Measurements from ENCODE around the gene TOX4.

TOX4 gene

GRCh38 chr14:21501568-21501967 is 24.6 kb downstream of the TOX4 start:
- no peak for DNase-seq (ENCODE audit: low read depth, low spot score)

DNA sequence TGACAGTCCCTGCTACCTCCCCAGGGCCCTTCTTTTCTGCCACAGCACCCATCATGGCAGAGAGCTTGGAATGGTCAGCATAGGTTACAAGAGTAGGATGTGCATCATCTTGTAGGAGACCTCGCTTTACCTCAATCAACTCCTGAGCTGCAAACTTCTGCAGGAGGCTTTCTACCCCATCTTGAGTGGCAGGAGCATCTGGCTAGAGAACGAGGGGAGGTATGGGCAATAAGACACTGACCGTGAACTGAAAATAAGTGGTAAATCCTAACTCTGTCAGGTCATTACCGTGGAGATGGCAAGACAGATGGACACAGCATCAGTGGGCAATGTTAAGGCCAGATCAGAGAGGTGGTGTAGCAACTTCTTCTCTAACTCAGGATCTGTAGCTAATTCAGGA is 26.4 kb downstream of the TOX4 start:
- no peak for DNase-seq (ENCODE audit: low read depth, low spot score)

- no peak for DNase-seq (ENCODE audit: low read depth, low spot score)
Measured at GRCh38 chr14:21505012-21505553, 28.1 kb downstream of the TOX4 start.

DNA sequence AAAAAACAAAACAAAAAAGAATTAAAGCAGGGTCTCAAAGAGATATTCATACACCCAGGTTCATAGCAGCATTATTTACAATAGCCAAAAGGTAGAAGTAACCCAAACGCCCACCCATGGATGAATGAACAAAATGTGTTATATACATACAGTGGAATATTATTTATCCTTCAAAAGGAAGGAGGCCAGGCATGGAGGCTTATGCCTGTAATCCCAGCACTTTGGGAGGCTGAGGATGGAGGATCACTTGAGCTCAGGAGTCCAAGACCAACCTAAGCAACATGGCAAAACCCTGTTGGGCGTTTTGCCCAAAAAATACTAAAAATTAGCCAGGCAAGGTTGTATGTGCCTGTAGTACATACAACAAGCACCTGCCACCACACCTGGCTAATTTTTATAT is 29.6 kb downstream of the TOX4 start:
- no peak for DNase-seq (ENCODE audit: low read depth, low spot score)

GRCh38 chr14:21509432-21510143 is 32.6 kb downstream of the TOX4 start:
- no peak for DNase-seq (ENCODE audit: low read depth, low spot score)

DNA sequence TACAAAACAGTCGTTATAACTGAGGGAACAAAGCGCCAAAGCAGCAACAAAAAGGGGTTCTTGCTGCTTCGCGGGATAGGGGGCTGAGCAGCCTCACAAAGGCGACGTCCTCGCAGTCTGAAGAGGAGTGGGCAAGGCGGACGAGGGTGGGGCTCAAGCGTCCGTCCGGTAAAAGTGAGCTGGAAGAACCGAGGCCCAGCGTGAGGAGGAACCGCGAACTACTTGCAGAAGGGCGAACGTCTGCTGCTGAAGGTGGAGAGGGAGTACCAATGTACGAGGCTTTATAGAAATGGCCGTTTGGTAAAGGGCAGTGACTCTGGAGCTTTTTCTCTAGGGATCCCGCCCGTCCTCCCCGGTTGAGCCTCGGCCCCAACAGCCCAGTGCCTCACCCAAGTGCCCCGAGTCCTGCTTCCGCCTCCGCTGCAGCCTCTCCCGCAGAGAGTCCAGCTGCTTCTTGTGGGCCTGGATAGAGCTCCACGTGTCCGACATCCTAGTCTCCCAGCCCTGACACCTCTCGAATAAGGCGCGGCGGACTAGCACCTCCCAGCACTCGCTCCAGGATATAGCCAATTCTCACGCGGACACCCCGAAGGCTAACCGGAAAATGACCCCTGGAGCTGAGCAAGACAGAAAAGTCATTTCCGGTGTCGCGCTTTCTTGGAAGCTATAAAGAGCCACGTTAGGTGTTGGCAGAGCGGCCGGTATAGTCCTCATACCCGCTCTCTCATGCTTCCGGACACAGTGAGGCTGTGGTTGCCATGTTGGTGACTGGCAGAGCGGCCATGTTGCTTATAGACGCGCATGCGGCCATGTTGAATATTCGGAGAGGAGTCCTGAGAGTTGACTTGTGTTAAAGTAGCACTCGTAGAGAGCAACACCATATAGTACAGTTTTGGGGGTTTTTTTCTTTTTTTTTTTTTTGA is 34.0 kb downstream of the TOX4 start, which contains the start of gene METTL3:
Gene METTL3, minus strand, starts transcription at position 606 of the 923 bp plus-strand sequence. Its CDS starts 117 bp downstream, at position 489.
- DNase-seq (ENCODE audit: low read depth, low spot score), result peak; percentile 97

DNA sequence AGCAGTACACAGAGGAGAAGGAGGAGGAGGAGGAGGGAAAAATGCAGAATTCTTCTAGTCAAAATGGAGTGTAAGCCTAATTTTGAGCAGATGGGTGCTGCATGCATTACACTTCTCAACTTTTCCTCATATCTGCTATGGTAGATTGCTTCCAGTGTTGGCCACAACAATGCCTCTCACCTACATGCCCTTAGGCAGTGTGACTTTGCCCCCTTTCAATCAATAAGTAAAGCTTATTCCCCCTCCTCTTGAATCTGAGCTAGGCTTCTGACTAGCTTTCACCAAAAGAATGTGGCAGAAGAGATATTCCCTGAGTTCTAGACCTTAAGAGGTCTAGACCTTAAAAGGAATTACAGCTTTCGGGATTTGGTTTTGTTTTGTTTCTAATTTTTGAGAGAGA is 37.3 kb downstream of the TOX4 start:
- DNase-seq (ENCODE audit: low read depth, low spot score), result no peak

GRCh38 chr14:21518725-21519124 is 41.7 kb downstream of the TOX4 start:
- DNase-seq (ENCODE audit: low read depth, low spot score), result no peak

GRCh38 chr14:21520767-21521166 is 43.8 kb downstream of the TOX4 start:
- DNase-seq (ENCODE audit: low read depth, low spot score), result no peak

- no peak for DNase-seq (ENCODE audit: low read depth, low spot score)
Measured at GRCh38 chr14:21521501-21521900, 44.5 kb downstream of the TOX4 start.

DNA sequence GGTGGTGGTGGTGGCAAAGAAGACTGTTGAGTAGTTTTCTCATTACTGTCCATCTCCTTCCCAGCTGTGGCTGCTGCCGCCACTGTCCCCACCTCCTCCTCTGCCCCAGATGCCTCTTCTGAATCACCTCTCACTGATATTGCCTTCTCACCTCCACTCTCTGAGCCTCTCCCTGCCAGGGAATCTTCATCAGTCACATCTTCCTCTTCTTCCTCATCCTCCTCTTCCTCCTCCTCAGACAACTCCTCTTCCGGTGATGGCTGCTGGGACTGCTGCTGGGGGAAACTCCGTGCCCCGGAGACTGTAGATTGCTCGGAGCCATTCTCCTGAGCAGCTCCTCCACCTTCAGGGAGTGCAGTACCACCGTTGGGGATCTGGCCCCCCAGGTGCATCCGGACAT is 46.2 kb downstream of the TOX4 start:
- no peak for DNase-seq (ENCODE audit: low read depth, low spot score)

DNA sequence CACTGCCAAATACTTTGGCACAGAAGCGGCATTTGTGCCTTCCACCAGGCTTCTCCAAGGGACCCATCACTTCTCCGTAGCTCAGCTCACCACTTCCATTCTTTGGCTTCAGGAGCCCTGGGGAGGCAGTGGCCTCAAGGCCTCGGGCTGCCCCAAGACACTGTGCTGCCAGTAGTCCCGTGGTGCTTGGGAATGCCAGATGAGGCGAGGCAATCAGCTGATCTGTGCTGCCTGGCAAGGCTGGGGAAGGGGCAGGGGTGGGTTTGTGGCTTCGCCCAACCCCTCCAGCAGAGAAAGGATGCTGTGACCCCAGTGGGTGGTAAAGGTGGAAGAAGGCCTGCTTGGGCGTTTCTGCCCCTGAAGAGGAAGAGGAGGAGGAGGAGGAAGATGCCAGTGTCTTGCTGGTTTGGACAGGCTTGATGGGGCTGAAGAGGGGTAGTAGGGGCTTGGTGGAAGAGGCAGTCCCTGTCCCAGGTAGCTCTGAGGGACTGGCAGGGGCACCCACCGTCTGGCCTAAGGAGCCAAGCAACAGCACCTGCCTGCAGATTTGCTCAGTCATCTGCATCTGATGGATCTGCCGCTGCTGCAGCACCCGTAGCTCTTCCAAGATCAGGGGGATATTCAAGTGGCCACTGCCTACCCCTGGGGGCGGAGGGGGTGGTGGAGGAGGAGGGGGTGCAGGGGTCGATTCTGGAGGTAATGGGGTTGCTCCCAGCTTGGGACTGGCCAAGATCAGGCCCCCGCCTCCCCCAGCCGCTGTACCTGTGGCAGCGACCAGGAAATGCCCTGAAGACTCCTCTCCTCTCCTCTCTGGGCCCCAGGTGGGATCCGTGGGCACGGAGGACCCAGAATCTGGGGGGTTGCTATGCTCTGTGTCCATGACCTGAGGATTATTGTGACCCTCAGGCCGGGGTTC is 47.8 kb downstream of the TOX4 start:
- DNase-seq (ENCODE audit: low read depth, low spot score), result no peak

DNA sequence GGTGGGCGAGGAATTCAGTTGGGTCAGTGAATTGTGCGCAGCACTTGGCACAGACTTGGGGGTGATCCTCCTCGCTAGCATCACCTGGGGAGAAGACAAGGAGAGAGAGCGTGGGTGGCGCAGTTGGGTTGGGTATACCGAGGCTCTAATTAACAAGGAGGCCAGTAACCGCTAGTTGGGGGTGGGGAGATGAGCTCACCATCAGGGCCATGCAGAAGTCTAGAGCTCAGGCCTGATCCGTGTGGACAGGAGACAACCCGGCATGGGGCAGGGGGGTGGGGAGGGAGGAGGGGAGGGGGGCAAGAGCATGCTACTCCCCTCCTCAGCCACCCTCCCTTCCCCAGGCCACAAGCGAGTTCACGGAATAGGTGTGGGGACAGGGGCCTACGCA is 48.6 kb downstream of the TOX4 start:
- no peak for DNase-seq (ENCODE audit: low read depth, low spot score)

- peak; percentile 28 for DNase-seq (ENCODE audit: low read depth, low spot score)
Measured at GRCh38 chr14:21525962-21526671, 49.1 kb downstream of the TOX4 start, which contains the start of gene SALL2. Gene SALL2, minus strand, starts transcription at chr14:21526346. Its CDS starts 219 bp downstream, at chr14:21526127.

DNA sequence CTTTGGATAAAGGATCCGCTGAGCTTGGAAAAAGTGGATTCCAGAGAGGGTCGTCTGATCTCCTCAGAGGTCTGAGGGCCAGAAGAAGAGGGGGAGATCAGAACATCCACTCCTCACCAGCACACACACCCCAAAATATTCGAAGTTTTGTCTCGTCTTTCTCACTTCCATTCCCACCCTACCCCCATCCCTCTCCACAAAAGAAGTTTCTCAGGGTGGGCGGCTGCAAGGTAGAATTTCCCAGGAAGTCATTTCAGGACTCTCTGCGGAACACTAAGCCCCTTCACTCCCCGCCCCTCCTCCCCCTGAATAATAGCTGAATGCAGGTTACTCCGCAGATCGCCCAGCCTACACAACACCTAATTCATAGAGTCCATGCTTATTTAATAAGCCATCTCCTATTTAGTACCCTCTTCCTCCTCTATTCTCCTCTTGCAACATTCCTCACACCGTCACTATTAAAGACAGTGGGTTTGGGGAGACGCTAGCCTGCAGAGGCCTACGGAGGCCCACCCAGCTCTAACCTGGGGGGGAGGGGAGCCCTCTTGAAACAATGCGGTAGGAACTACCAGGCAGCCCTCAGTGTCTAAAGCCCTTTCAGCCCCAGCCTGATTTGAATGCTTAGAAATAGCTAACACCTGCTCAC is 49.8 kb downstream of the TOX4 start:
- DNase-seq (ENCODE audit: low read depth, low spot score), result no peak

DNA sequence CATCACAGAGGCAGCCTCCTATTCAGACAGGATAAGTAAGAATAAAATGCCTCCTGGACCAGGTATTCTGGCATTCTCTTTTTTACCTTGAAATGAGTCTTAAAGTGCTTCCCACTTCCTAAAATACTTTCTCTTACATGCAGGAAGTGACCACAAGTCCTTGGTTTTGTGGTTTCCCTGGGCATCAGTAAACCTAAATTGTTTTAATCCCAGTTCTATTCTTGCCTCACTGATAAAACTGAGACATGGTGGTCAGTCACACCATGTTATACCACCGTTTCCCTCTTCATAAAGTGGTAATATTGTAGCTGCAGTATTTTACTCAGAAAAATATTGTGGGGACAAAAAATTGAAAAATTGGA is 50.3 kb downstream of the TOX4 start:
- no peak for DNase-seq (ENCODE audit: low read depth, low spot score)

- no peak for DNase-seq (ENCODE audit: low read depth, low spot score)
Measured at GRCh38 chr14:21528381-21529348, 51.7 kb downstream of the TOX4 start.

- no peak for DNase-seq (ENCODE audit: low read depth, low spot score)
Measured at GRCh38 chr14:21529515-21529914, 52.5 kb downstream of the TOX4 start.

GRCh38 chr14:21533294-21533693 is 56.3 kb downstream of the TOX4 start:
- no peak for DNase-seq (ENCODE audit: low read depth, low spot score)

Data from smooth muscle cell of the brain vasculature (primary cell).